Activated naive CD4-positive, alpha-beta T cell treated with anti-CD3 and anti-CD28 coated beads for 36 hours (primary cell): Measurements from ENCODE around the gene DPP10. TPM values are rescaled to one million over a fixed set of nuclear protein-coding genes. Genes with fewer than 3 reads are reported as not detected.

Experiments used
- CTCF ChIA-PET: fragments of 350-600 bp; sonication (Branson Sonifier 250); formaldehyde crosslinking; loops from one replicate; lab custom pipeline; 2021; ENCODE audit warnings: antibody characterized with exemption; lab: Charles Lee
- DNase-seq: peaks from one replicate; pipeline ENCODE4 v3.0.0-alpha.2; 2020
- H3K27ac Mint-ChIP-seq: one replicate; pipeline ENCODE4 v1.8.0; 2021; ENCODE audit warnings: mild to moderate bottlenecking, mixed read lengths
- H3K27me3 Mint-ChIP-seq: one replicate; pipeline ENCODE4 v1.8.0; 2021; ENCODE audit warnings: low read depth, mixed read lengths
- H3K36me3 Mint-ChIP-seq: one replicate; pipeline ENCODE4 v1.8.0; 2021; ENCODE audit warnings: low read depth, mixed read lengths
- H3K4me1 Mint-ChIP-seq: one replicate; pipeline ENCODE4 v1.8.0; 2021; ENCODE audit warnings: low read depth, mixed read lengths
- H3K4me3 Mint-ChIP-seq: one replicate; pipeline ENCODE4 v1.8.0; 2021; ENCODE audit warnings: mild to moderate bottlenecking, moderate library complexity, mixed read lengths
- H3K9me3 Mint-ChIP-seq: one replicate; pipeline ENCODE4 v1.8.0; 2021; ENCODE audit warnings: mixed read lengths
- intact Hi-C: fragments of 100-400 bp; cut with micrococcal nuclease; formaldehyde crosslinking; loops from one replicate; pipeline ENCODE4 v1.15.1; 2023
- total RNA-seq, 2 experiments: library from RNA; stranded (reverse); gene quantifications; one replicate each; pipeline ENCODE4 v1.2.3, GENCODE V29; 2021

Gene DPP10
- total RNA-seq, 2 experiments from 2014 or later: not detected

- intact Hi-C loops: no loop called here
- DNase-seq: no peak
- H3K4me3 Mint-ChIP-seq: no peak overlapping the region
- H3K27me3 Mint-ChIP-seq: no peaks in the 10 kb centered on the region
- H3K9me3 Mint-ChIP-seq: no peaks in the 10 kb centered on the region
- H3K36me3 Mint-ChIP-seq: no peaks in the 10 kb centered on the region
- CTCF ChIA-PET: no interaction called here
- no peaks in the 10 kb centered on the region for H3K4me1 Mint-ChIP-seq
- H3K27ac Mint-ChIP-seq: no peak overlapping the region
These were observed 766.2 kb downstream of the DPP10 start for GRCh38 chr2:115208493-115209164.

DNA sequence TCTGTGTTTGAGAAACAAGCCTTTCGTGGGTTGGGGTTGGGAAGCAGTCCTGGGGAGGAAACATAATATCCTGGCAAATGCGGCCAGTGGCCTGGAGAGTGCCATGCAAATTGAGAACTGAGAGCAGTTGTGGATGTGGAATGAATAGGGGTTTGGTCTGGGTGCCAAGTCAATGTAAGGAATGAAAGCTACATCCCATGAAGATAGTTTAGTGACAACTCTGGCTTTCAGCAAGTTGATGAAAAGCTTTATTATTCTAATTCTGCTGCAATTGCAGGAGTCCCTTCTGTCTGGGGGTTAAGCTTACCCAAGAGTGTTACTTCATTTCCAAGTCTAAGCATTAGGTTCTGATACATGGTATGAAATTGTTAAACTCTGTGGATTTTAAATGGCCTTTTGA, 771.6 kb downstream of the DPP10 start:
- no peaks in the 10 kb centered on the region for H3K4me1 Mint-ChIP-seq
- no peak overlapping the region for H3K27ac Mint-ChIP-seq
- H3K36me3 Mint-ChIP-seq: no peaks in the 10 kb centered on the region
- H3K27me3 Mint-ChIP-seq: no peaks in the 10 kb centered on the region
- CTCF ChIA-PET: no interaction called here
- intact Hi-C loops: no loop called here
- H3K4me3 Mint-ChIP-seq: no peak overlapping the region
- H3K9me3 Mint-ChIP-seq: peaks cover 4% of the 10 kb centered on the region
- DNase-seq: no peak

DNA sequence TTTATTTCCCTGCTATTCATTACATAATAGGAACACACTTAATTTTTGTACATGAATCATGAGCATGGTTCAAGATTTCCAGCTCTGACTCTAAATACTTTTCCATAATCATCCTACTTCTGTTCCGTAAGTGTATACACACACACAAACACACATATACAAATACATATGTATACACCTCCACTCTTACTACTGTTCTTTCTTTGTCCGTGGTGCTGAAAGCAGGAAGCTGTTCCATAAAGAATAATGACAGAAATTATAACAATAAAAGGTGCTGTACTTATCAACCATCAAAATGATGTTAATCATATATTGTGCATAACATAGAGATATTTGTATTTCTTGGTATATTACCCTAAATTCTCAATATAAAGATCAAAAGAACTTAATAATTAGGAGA, 776.9 kb downstream of the DPP10 start:
- CTCF ChIA-PET: no interaction called here
- Mint-ChIP-seq H3K4me3 (no peak overlapping the region), H3K27ac (no peak overlapping the region), H3K4me1 (no peaks in the 10 kb centered on the region), H3K27me3 (no peaks in the 10 kb centered on the region), H3K9me3 (peaks cover 10% of the 10 kb centered on the region), H3K36me3 (no peaks in the 10 kb centered on the region)
- DNase-seq: no peak
- intact Hi-C loops: no loop called here

GRCh38 chr2:115234186-115234585, 791.7 kb downstream of the DPP10 start:
- H3K4me1 Mint-ChIP-seq: no peaks in the 10 kb centered on the region
- intact Hi-C loops: no loop called here
- H3K36me3 Mint-ChIP-seq: no peaks in the 10 kb centered on the region
- no peaks in the 10 kb centered on the region for H3K27me3 Mint-ChIP-seq
- DNase-seq: no peak
- H3K27ac Mint-ChIP-seq: no peak overlapping the region
- CTCF ChIA-PET: no interaction called here
- peaks cover 2% of the 10 kb centered on the region for H3K9me3 Mint-ChIP-seq
- no peak overlapping the region for H3K4me3 Mint-ChIP-seq

DNA sequence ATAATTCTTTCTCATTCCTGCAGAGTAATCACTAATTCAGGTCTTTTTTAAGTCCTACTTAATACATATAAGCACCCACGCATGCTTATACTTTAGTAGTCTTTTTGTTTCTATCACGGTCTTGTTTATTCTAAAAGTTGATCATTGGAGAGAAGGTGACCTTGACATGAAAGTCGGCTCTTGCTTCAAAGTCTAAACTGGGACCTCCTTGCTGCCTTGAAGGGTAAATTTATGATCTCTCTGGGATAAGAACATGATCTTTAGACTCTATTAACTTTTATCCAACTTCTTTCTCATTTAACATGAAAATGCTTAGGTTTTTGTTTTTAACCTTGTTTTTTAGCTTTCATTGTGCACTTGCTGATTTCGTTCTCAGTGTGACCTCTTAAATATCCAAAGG, 792.3 kb downstream of the DPP10 start:
- CTCF ChIA-PET: no interaction called here
- no peaks in the 10 kb centered on the region for H3K27me3 Mint-ChIP-seq
- intact Hi-C loops: no loop called here
- no peak overlapping the region for H3K27ac Mint-ChIP-seq
- H3K9me3 Mint-ChIP-seq: peaks cover 1% of the 10 kb centered on the region
- no peaks in the 10 kb centered on the region for H3K36me3 Mint-ChIP-seq
- H3K4me1 Mint-ChIP-seq: no peaks in the 10 kb centered on the region
- DNase-seq: no peak
- no peak overlapping the region for H3K4me3 Mint-ChIP-seq

GRCh38 chr2:115248066-115248465, 805.6 kb downstream of the DPP10 start:
- Mint-ChIP-seq H3K27ac (no peak overlapping the region), H3K36me3 (no peaks in the 10 kb centered on the region), H3K9me3 (peaks cover 4% of the 10 kb centered on the region), H3K4me1 (no peaks in the 10 kb centered on the region), H3K27me3 (no peaks in the 10 kb centered on the region), H3K4me3 (no peak overlapping the region)
- intact Hi-C loops: no loop called here
- CTCF ChIA-PET: no interaction called here
- DNase-seq: no peak

GRCh38 chr2:115277366-115277765, 834.9 kb downstream of the DPP10 start:
- no peak overlapping the region for H3K4me3 Mint-ChIP-seq
- peaks cover 6% of the 10 kb centered on the region for H3K9me3 Mint-ChIP-seq
- H3K4me1 Mint-ChIP-seq: no peaks in the 10 kb centered on the region
- H3K27me3 Mint-ChIP-seq: no peaks in the 10 kb centered on the region
- intact Hi-C loops: no loop called here
- no peak overlapping the region for H3K27ac Mint-ChIP-seq
- DNase-seq: no peak
- no peaks in the 10 kb centered on the region for H3K36me3 Mint-ChIP-seq
- CTCF ChIA-PET: no interaction called here

- intact Hi-C loops: no loop called here
- H3K36me3 Mint-ChIP-seq: no peaks in the 10 kb centered on the region
- H3K4me1 Mint-ChIP-seq: no peaks in the 10 kb centered on the region
- no peak overlapping the region for H3K27ac Mint-ChIP-seq
- H3K27me3 Mint-ChIP-seq: no peaks in the 10 kb centered on the region
- peaks cover 3% of the 10 kb centered on the region for H3K9me3 Mint-ChIP-seq
- CTCF ChIA-PET: no interaction called here
- DNase-seq: no peak
- H3K4me3 Mint-ChIP-seq: no peak overlapping the region
These were observed 843.0 kb downstream of the DPP10 start for GRCh38 chr2:115285416-115285815.

DNA sequence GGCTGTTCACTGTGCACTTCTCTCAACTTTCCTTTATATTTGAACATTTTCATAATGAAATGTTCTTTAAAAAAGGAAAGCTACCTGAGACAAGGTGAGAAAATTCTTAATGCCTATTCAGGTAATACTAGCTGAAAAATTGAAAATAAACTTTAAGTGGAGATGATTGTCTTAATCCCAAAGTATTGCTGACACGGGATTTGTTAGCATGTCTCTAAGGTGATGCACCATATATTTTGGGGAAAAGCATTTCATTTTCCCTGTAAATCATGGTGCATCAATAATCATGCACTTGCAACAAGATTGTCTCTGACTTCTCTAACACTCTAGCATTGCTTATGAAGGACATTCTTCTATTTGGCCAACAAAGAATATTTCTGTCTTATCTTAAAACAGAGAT, 848.0 kb downstream of the DPP10 start:
- no peak overlapping the region for H3K4me3 Mint-ChIP-seq
- DNase-seq: no peak
- no peaks in the 10 kb centered on the region for H3K27me3 Mint-ChIP-seq
- CTCF ChIA-PET: no interaction called here
- intact Hi-C loops: no loop called here
- H3K36me3 Mint-ChIP-seq: no peaks in the 10 kb centered on the region
- H3K27ac Mint-ChIP-seq: no peak overlapping the region
- peaks cover 4% of the 10 kb centered on the region for H3K9me3 Mint-ChIP-seq
- no peaks in the 10 kb centered on the region for H3K4me1 Mint-ChIP-seq

DNA sequence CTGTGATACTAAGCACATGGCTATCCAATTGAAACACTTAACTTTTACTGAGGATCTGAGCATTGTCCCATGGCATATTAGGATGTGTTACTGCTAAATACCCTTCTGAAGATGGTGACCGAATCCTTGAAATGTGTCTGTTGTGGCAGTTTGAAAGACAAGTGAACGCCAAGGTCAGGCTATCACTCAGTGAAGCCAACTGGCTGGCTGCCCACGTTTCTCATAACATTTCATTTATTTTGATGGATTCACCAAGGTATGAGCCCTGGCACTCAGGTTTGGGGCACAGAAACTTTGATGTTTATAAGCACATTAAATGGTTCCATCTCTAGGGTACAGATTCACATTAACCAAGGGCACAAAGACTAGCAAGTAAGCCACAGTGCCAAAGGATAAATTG, 850.3 kb downstream of the DPP10 start:
- Mint-ChIP-seq H3K27me3 (no peaks in the 10 kb centered on the region), H3K36me3 (no peaks in the 10 kb centered on the region), H3K27ac (no peak overlapping the region), H3K4me1 (no peaks in the 10 kb centered on the region), H3K9me3 (peaks cover 4% of the 10 kb centered on the region), H3K4me3 (no peak overlapping the region)
- intact Hi-C loops: no loop called here
- no peak for DNase-seq
- CTCF ChIA-PET: no interaction called here

DNA sequence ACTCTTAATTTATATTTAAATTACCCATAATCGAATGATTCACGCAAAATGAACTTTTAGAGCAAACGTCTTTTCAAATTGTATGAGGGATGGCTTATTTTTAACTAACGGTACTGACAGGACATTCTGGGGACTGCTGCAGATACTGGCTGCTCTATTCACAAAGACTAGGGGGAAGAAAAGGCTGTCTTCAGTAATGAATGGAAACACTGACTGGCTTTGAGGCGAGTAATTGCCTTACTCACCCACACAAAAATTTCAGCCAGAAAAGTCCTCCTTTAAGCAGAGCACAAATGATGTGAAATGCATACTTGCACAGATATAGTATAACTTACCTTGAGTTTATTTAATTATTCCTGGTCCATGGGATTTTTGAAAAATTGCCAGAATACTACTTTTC, 852.6 kb downstream of the DPP10 start:
- Mint-ChIP-seq H3K9me3 (peaks cover 7% of the 10 kb centered on the region), H3K36me3 (no peaks in the 10 kb centered on the region), H3K4me1 (no peaks in the 10 kb centered on the region), H3K27ac (no peak overlapping the region), H3K4me3 (no peak overlapping the region), H3K27me3 (no peaks in the 10 kb centered on the region)
- CTCF ChIA-PET: no interaction called here
- DNase-seq: no peak
- intact Hi-C loops: no loop called here

DNA sequence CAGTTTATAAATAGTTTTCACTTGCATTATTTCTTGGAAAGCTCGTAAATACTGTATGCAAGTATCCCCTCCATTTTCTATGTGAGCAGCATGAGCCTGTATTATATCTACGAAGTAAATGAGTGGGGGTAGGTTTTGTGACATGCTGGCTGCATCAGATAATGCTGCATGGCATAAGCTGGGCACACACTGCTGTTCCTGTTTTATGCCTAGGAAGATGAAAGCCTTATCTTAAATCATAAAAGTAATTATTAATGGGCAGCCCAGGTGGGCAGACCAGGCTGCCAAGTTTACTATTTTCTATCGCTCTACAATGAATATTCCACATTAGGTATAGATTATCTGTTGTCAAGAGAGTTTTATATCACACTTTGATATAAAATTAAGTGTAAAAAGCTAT, 854.6 kb downstream of the DPP10 start:
- intact Hi-C loops: no loop called here
- no peak for DNase-seq
- Mint-ChIP-seq H3K9me3 (peaks cover 7% of the 10 kb centered on the region), H3K36me3 (no peaks in the 10 kb centered on the region), H3K4me1 (no peaks in the 10 kb centered on the region), H3K27ac (no peak overlapping the region), H3K4me3 (no peak overlapping the region), H3K27me3 (no peaks in the 10 kb centered on the region)
- CTCF ChIA-PET: no interaction called here

- no peak for DNase-seq
- no peak overlapping the region for H3K27ac Mint-ChIP-seq
- H3K27me3 Mint-ChIP-seq: no peaks in the 10 kb centered on the region
- CTCF ChIA-PET: no interaction called here
- peaks cover 6% of the 10 kb centered on the region for H3K9me3 Mint-ChIP-seq
- H3K4me1 Mint-ChIP-seq: no peaks in the 10 kb centered on the region
- intact Hi-C loops: no loop called here
- H3K4me3 Mint-ChIP-seq: no peak overlapping the region
- H3K36me3 Mint-ChIP-seq: no peaks in the 10 kb centered on the region
These were observed 856.8 kb downstream of the DPP10 start for GRCh38 chr2:115299199-115299598.
